Skin of body (tissue), 2 donors: ENCODE results near the gene ANGPTL8. TPM values are rescaled to one million over a fixed set of nuclear protein-coding genes. Genes with fewer than 3 reads are reported as not detected.

Source experiments
- DNase-seq: peaks from one replicate; lab custom pipeline; 2025; lab: John Stamatoyannopoulos, UW
- total RNA-seq: library from RNA; depleted of rRNA; stranded (reverse); fragments of >200 nt; gene quantifications from one replicate; pipeline ENCODE4 v1.2.3, GENCODE V29; 2014

Gene ANGPTL8
- total RNA-seq, 1 donor from 2014 or later, result 55.3 TPM

GRCh38 chr19:11203194-11204075, 36.0 kb upstream of the ANGPTL8 start:
- DNase-seq, result peak; percentile 52

- DNase-seq, result no peak
These were observed 35.3 kb upstream of the ANGPTL8 start for GRCh38 chr19:11204076-11204602.

- DNase-seq, result no peak
These were observed 34.5 kb upstream of the ANGPTL8 start for GRCh38 chr19:11204943-11205349.

- no peak for DNase-seq
These were observed 33.4 kb upstream of the ANGPTL8 start for GRCh38 chr19:11205939-11206570.

- DNase-seq, result no peak
These were observed 30.6 kb upstream of the ANGPTL8 start for GRCh38 chr19:11208561-11209471.

GRCh38 chr19:11209839-11210655, 29.4 kb upstream of the ANGPTL8 start:
- peak; percentile 53 for DNase-seq

- DNase-seq, result no peak
These were observed 28.8 kb upstream of the ANGPTL8 start for GRCh38 chr19:11210656-11210928.

GRCh38 chr19:11214387-11214786, 25.0 kb upstream of the ANGPTL8 start:
- no peak for DNase-seq

- DNase-seq, result no peak
These were observed 18.3 kb upstream of the ANGPTL8 start for GRCh38 chr19:11221082-11221598.

- no peak for DNase-seq
These were observed 16.2 kb upstream of the ANGPTL8 start for GRCh38 chr19:11223200-11223599.

GRCh38 chr19:11224429-11224828, 15.0 kb upstream of the ANGPTL8 start:
- DNase-seq, result no peak

GRCh38 chr19:11225172-11225571, 14.2 kb upstream of the ANGPTL8 start:
- DNase-seq, result no peak

GRCh38 chr19:11225815-11226214, 13.6 kb upstream of the ANGPTL8 start:
- no peak for DNase-seq

GRCh38 chr19:11226716-11227166, 12.7 kb upstream of the ANGPTL8 start:
- no peak for DNase-seq

- no peak for DNase-seq
These were observed 12.1 kb upstream of the ANGPTL8 start for GRCh38 chr19:11227195-11227886.

- DNase-seq, result no peak
These were observed 8.6 kb upstream of the ANGPTL8 start for GRCh38 chr19:11230621-11231386.

GRCh38 chr19:11232555-11232954, 6.9 kb upstream of the ANGPTL8 start:
- DNase-seq, result no peak

- DNase-seq, result no peak
These were observed 6.3 kb upstream of the ANGPTL8 start for GRCh38 chr19:11233073-11233472.

GRCh38 chr19:11234486-11235075, 4.8 kb upstream of the ANGPTL8 start:
- no peak for DNase-seq
